Activated CD4-positive, CD25-positive, alpha-beta regulatory T cell (primary cell): ENCODE data around the gene FAM200A.
"Not testable (repeated sequence)": the region's sequence is repeated elsewhere in the genome, so short reads cannot be mapped to it uniquely, and the experiment has no call there.

ENCODE experiments used
- DNase-seq, 4 experiments: peaks; one replicate each; lab custom pipeline; 2025; lab: John Stamatoyannopoulos, UW

FAM200A gene

GRCh38 chr7:99504281-99504602 lies 47.7 kb downstream of the FAM200A start:
- DNase-seq = no peak

- not testable (repeated sequence) for DNase-seq
Measured at GRCh38 chr7:99501236-99501635, 50.7 kb downstream of the FAM200A start.

GRCh38 chr7:99500637-99501009 lies 51.3 kb downstream of the FAM200A start:
- no peak for DNase-seq

GRCh38 chr7:99499721-99500636 lies 51.9 kb downstream of the FAM200A start, which contains the start of gene ZNF394:
ZNF394 (minus strand) TSS chr7:99500281; CDS start chr7:99500093, 188 bp downstream.
- peak; percentile 77 to 84 (median 82) for DNase-seq

- no peak for DNase-seq
Measured at GRCh38 chr7:99499371-99499720, 52.6 kb downstream of the FAM200A start.

GRCh38 chr7:99498546-99498944 lies 53.4 kb downstream of the FAM200A start:
- DNase-seq = no peak

GRCh38 chr7:99497766-99498545 lies 54.0 kb downstream of the FAM200A start:
- no peak for DNase-seq
